Astrocyte of the spinal cord (primary cell): ENCODE measurements around the gene THBS1.
A peak's percentile ranks its signal among the peaks of the same experiment; 100 is the strongest.

Experiments
- DNase-seq: peaks from one replicate; pipeline ENCODE4 v3.0.0; 2011; ENCODE audit warnings: low read depth, low spot score
- H3K4me3 ChIP-seq: 2 replicates; pipeline ENCODE4 v1.5.1; 2011; ENCODE audit warnings: low read depth, mild to moderate bottlenecking, low read length, moderate library complexity
- in situ Hi-C: cut with HindIII; loops from 2 replicates; pipeline ENCODE4 v1.10.0; 2017; ENCODE audit warnings: low sequenced_read_pairs
- TF ChIP-seq, protein P1 (sequence below): IDR thresholded peaks from 2 replicates; pipeline ENCODE4 v1.5.1; 2012; ENCODE audit warnings: low read depth, mild to moderate bottlenecking, low read length, inconsistent platforms

THBS1 gene

GRCh38 chr15:39542385-39543065 is 38.4 kb upstream of the THBS1 start:
- TF ChIP-seq, protein P1, sequence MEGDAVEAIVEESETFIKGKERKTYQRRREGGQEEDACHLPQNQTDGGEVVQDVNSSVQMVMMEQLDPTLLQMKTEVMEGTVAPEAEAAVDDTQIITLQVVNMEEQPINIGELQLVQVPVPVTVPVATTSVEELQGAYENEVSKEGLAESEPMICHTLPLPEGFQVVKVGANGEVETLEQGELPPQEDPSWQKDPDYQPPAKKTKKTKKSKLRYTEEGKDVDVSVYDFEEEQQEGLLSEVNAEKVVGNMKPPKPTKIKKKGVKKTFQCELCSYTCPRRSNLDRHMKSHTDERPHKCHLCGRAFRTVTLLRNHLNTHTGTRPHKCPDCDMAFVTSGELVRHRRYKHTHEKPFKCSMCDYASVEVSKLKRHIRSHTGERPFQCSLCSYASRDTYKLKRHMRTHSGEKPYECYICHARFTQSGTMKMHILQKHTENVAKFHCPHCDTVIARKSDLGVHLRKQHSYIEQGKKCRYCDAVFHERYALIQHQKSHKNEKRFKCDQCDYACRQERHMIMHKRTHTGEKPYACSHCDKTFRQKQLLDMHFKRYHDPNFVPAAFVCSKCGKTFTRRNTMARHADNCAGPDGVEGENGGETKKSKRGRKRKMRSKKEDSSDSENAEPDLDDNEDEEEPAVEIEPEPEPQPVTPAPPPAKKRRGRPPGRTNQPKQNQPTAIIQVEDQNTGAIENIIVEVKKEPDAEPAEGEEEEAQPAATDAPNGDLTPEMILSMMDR = no peak
- DNase-seq = no peak
- no peak overlapping the region for H3K4me3 ChIP-seq
- in situ Hi-C loops = no loop called here

GRCh38 chr15:39543651-39544050 is 37.2 kb upstream of the THBS1 start:
- in situ Hi-C loops = no loop called here
- TF ChIP-seq, protein P1 = peak; percentile 4
- H3K4me3 ChIP-seq = no peak overlapping the region
- DNase-seq = no peak

DNA sequence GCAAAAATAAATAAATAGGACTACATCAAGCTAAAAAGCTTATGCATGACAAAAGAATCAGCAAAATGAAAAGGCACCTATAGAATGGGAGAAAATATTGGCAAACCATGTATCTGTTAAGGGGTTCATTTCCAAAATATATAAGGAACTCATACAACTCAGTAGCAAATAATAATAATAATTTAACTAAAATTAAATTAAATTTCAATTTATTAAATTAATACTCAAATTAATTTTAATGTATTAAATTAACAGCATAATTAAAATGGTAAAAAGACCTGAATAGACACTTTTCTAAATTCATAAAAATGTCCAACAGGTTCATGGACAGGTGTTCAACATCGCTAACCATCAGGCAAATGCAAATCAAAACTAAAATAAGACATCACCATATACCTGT is 34.0 kb upstream of the THBS1 start:
- TF ChIP-seq, protein P1 = no peak
- no peak for DNase-seq
- in situ Hi-C loops = no loop called here

GRCh38 chr15:39548561-39548960 is 32.3 kb upstream of the THBS1 start:
- DNase-seq = no peak
- TF ChIP-seq, protein P1 = no peak
- H3K4me3 ChIP-seq = no peak overlapping the region
- in situ Hi-C loops = no loop called here

More for the DNA sequence above, 34.0 kb upstream of the THBS1 start:
- H3K4me3 ChIP-seq = no peak overlapping the region

DNA sequence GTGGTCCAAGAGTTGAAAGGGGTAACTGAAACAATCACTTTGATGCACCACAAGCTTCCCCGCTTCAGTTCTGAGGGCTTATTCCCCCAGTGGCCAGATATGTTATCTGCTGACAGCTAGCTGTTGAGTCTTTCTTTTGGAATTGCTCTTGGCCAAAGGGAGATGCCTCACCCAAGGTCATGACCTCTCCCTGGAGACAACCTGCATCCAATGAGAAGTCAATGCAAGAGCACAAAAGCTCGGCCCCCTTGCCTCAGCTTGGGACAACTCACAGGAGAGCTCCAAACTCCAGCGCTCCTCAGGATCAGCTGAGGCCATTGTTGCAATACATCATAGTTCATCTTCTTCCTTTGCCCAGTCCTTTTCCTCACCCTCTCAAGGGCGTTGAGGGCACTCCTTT is 31.0 kb upstream of the THBS1 start:
- in situ Hi-C loops = no loop called here
- TF ChIP-seq, protein P1 = no peak
- no peak overlapping the region for H3K4me3 ChIP-seq
- DNase-seq = no peak

DNA sequence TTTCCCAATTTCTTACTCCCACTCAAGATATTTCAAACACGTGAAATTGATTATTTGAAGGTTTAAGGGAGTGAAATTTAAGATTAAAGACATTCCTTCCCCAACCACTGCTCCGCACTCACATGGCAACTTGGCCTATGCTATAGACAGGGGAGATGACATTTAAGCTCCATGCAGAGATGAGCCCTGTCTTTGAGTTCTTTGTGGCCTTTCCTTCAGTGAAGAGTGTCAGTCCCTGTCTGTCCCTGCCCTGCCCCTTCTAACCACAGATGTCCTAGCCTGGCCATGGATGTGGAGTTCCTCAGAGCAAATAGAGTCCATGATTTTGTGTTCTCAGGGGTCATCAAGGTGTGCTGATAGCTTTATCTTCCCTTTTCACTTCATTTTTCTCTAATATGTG is 29.4 kb upstream of the THBS1 start:
- H3K4me3 ChIP-seq = no peak overlapping the region
- TF ChIP-seq, protein P1 = no peak
- in situ Hi-C loops = no loop called here
- no peak for DNase-seq
